HL-60 (cell line): ENCODE results near the gene KCTD16.

Experiments
- CTCF ChIP-seq: IDR thresholded peaks from one replicate; pipeline ENCODE4 v1.5.1; 2011; ENCODE audit warnings: low read length, control low read depth, inconsistent platforms; ENCODE audit not compliant: insufficient read depth
- GABPA ChIP-seq: IDR thresholded peaks from 2 replicates; pipeline ENCODE4 v1.6.1; 2012; ENCODE audit warnings: low read depth
- POLR2AphosphoS5 ChIP-seq: IDR thresholded peaks from 2 replicates; pipeline ENCODE4 v1.6.1; 2012; ENCODE audit warnings: low read depth
- REST ChIP-seq: IDR thresholded peaks from 2 replicates; pipeline ENCODE4 v1.6.1; 2012; ENCODE audit warnings: low read depth; ENCODE audit not compliant: insufficient replicate concordance

GRCh38 chr5:144318460-144318859 is 147.8 kb downstream of the KCTD16 start:
- TF ChIP-seq CTCF (no peak), POLR2AphosphoS5 (no peak), REST (no peak), GABPA (no peak)
